Measurements from ENCODE around the gene CARM1.

- TF ChIP-seq CTCF (IDR thresholded peaks at IDR 0.05) (no peak), POLR2AphosphoS5 (IDR thresholded peaks at IDR 0.05) (no peak)
Measured at GRCh38 chr19:10921910-10922637, 50.7 kb downstream of the CARM1 start.

Measured in prostate gland (tissue), 2 donors.